Hepatocyte (in vitro differentiated cells): Measurements from ENCODE around the gene RPL10. TPM values are rescaled to one million over a fixed set of nuclear protein-coding genes. Genes with fewer than 3 reads are reported as not detected.

Experiments used
- DNase-seq: peaks from one replicate; pipeline ENCODE4 v3.0.0-alpha.2; 2016; ENCODE audit warnings: low spot score
- H2AFZ ChIP-seq: fragments of 200-600 bp; sonication (generic); 2 replicates; pipeline ENCODE4 v1.6.0; 2016; ENCODE audit warnings: antibody characterized with exemption, mild to moderate bottlenecking
- H3K27ac ChIP-seq: fragments of 200-600 bp; sonication (generic); 2 replicates; pipeline ENCODE4 v1.5.1; 2016; ENCODE audit warnings: mild to moderate bottlenecking
- H3K27me3 ChIP-seq: fragments of 200-600 bp; sonication (generic); 2 replicates; pipeline ENCODE4 v1.6.1; 2016
- H3K36me3 ChIP-seq: fragments of 200-600 bp; sonication (generic); replicated peaks from 2 replicates; pipeline ENCODE4 v1.5.1; 2016; ENCODE audit warnings: low read depth; ENCODE audit not compliant: insufficient read depth
- H3K4me1 ChIP-seq: fragments of 200-600 bp; sonication (generic); 2 replicates; pipeline ENCODE4 v1.5.1; 2016; ENCODE audit warnings: mild to moderate bottlenecking, moderate library complexity; ENCODE audit not compliant: insufficient read depth
- H3K4me2 ChIP-seq: fragments of 200-600 bp; sonication (generic); 2 replicates; pipeline ENCODE4 v1.6.0; 2016
- H3K4me3 ChIP-seq: fragments of 200-600 bp; sonication (generic); 2 replicates; pipeline ENCODE4 v1.5.1; 2016; ENCODE audit warnings: mild to moderate bottlenecking
- H3K79me2 ChIP-seq: fragments of 200-600 bp; sonication (generic); 2 replicates; pipeline ENCODE4 v1.6.0; 2017; ENCODE audit warnings: mild to moderate bottlenecking
- H3K9me2 ChIP-seq: fragments of 200-600 bp; sonication (generic); replicated peaks from 2 replicates; pipeline ENCODE4 v1.6.0; 2017; ENCODE audit warnings: mild to moderate bottlenecking; ENCODE audit not compliant: insufficient read depth
- H3K9me3 ChIP-seq: fragments of 200-600 bp; sonication (generic); 2 replicates; pipeline ENCODE4 v1.5.1; 2016; ENCODE audit warnings: low read depth, mild to moderate bottlenecking
- H4K20me1 ChIP-seq: fragments of 200-600 bp; sonication (generic); 2 replicates; pipeline ENCODE4 v1.6.0; 2016; ENCODE audit warnings: mild to moderate bottlenecking; ENCODE audit not compliant: insufficient read depth, poor library complexity, severe bottlenecking
- EZH2 ChIP-seq: fragments of 200-600 bp; sonication (generic); IDR thresholded peaks from 2 replicates; pipeline ENCODE4 v1.6.1; 2016; ENCODE audit warnings: antibody characterized with exemption, mild to moderate bottlenecking, borderline replicate concordance
- EZH2phosphoT487 ChIP-seq: fragments of 200-600 bp; sonication (generic); IDR thresholded peaks from one replicate; pipeline ENCODE4 v1.6.1; 2018; ENCODE audit warnings: antibody characterized with exemption, mild to moderate bottlenecking, low read depth, moderate library complexity; ENCODE audit not compliant: unreplicated experiment, severe bottlenecking
- WGBS: methylation state at CpG from one replicate; pipeline ENCODE4 v1.1.6; 2016; ENCODE audit warnings: low lambda C conversion rate; ENCODE audit errors: missing lambda C conversion rate; 5-methylcytosine and 5-hydroxymethylcytosine counted together
- polyA plus RNA-seq: library from polyadenylated mRNA; unstranded; fragments of >200 nt; fragmentation: Nextera tagmentation; extraction: Ambion mirVana; gene quantifications from 2 replicates; pipeline ENCODE4 v1.2.1, GENCODE V29; 2016
- total RNA-seq: library from RNA; depleted of rRNA; stranded (reverse); fragments of >200 nt; gene quantifications from 2 replicates; pipeline ENCODE4 v1.2.3, GENCODE V29; 2014
- TF ChIP-seq, protein P1 (sequence below): fragments of 200-600 bp; sonication (generic); IDR thresholded peaks from 2 replicates; pipeline ENCODE4 v1.5.1; 2016; ENCODE audit warnings: antibody characterized with exemption, mild to moderate bottlenecking; ENCODE audit not compliant: poor library complexity

RPL10 gene
- total and polyA plus RNA-seq, 2 experiments from 2014 or later = 1,206 to 4,460 TPM

DNA sequence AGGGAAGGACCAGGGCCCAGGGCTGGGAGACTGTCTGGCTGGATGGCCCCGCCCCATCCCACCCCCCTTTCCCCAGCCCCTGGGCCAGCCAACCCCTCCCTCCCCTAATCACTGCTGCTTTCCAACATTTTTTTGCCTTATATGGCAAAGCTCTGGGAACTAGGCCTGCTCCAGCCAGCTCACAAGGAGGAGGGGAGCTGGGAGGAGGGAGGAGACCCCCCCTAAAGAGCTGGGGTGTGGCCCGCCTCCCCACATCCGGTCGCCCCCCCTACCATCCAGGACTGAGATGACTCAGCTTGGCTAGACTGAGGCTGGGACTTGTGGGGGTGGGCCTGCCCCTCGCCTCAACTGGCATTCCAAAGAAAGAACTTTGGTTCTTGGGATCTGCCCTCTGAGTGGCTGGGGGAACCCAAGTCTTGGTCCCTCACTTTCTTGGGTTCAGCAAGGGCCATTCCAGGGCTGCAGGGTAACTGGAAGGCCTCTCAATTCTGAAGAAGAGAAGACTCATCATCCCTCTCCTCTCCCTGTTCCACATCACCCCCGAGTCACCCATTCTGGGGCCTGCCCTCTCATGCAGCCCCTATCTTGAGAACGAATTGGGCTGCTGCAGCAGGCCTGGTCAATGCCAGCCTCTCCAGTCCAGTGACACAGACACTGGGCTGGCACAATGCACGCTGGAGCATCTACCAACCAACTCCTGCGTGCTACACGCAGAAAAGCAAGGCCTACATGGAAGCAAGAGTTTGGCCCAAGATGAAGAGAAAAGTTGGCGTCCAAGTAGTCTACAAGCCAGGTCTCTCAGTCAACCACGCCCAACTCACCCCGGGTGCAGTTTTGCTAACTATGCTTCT is 28.5 kb upstream of the RPL10 start:
- TF ChIP-seq EZH2 (no peak), EZH2phosphoT487 (no peak)
- TF ChIP-seq, protein P1, sequence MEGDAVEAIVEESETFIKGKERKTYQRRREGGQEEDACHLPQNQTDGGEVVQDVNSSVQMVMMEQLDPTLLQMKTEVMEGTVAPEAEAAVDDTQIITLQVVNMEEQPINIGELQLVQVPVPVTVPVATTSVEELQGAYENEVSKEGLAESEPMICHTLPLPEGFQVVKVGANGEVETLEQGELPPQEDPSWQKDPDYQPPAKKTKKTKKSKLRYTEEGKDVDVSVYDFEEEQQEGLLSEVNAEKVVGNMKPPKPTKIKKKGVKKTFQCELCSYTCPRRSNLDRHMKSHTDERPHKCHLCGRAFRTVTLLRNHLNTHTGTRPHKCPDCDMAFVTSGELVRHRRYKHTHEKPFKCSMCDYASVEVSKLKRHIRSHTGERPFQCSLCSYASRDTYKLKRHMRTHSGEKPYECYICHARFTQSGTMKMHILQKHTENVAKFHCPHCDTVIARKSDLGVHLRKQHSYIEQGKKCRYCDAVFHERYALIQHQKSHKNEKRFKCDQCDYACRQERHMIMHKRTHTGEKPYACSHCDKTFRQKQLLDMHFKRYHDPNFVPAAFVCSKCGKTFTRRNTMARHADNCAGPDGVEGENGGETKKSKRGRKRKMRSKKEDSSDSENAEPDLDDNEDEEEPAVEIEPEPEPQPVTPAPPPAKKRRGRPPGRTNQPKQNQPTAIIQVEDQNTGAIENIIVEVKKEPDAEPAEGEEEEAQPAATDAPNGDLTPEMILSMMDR = no peak
- peak; percentile 89 for DNase-seq

DNA sequence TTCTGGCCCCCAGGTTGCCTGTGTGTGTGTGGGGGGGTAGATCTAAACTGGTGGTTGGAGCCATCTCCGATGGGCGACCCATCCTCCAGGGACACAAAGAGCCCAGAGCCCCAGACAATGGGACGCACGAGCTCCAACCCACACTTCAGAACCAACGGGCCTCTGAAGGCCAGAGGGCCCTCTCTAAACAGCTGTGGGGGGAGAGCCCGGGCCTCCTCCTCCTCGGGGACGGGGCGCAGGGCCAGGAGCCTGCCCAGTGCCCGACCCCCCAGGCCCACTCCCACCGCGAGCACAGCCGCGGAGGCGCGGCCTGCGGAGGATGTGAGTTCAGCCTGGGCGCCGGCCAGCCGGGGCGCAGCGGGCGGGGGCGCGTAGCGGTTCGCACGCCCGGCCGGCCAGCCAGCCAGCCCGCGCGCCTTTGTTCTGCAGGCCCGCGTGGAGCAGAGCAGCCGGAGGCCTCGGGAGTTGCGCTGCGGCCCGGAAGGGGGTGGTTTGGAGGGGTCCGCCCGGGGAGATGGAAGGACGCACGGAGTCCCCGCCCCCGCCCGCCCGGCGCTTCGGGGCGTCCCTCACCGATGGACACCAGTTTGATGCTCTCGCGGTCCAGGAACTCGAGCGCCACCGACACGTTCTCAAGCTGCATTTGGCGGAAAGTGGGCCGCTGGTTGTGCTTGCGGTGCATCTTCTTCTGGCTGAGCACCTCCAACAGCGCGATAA is 27.7 kb upstream of the RPL10 start:
- Histone ChIP-seq H3K9me2 (no peaks in the 10 kb centered on the region), H2AFZ (no peak overlapping the region), H3K36me3 (no peaks in the 10 kb centered on the region), H4K20me1 (peaks cover 11% of the 10 kb centered on the region), H3K27ac (peak overlapping the region; percentile 100), H3K4me3 (peak overlapping the region; percentile 49), H3K9me3 (no peaks in the 10 kb centered on the region), H3K4me2 (peak overlapping the region; percentile 85), H3K27me3 (no peaks in the 10 kb centered on the region), H3K79me2 (peaks cover 28% of the 10 kb centered on the region), H3K4me1 (peaks cover 15% of the 10 kb centered on the region)
- WGBS = 65% methylated on average over 39 of the region's 63 CpGs
- TF ChIP-seq EZH2 (no peak), EZH2phosphoT487 (no peak)
- TF ChIP-seq, protein P1 = no peak
- peak; percentile 44 for DNase-seq

More for the DNA sequence above, 28.5 kb upstream of the RPL10 start:
- Histone ChIP-seq H3K9me3 (no peaks in the 10 kb centered on the region), H3K4me3 (peak overlapping the region; percentile 49), H3K9me2 (no peaks in the 10 kb centered on the region), H3K36me3 (no peaks in the 10 kb centered on the region), H3K27me3 (no peaks in the 10 kb centered on the region), H3K79me2 (peaks cover 28% of the 10 kb centered on the region), H3K4me2 (peak overlapping the region; percentile 85), H2AFZ (no peak overlapping the region), H3K4me1 (peaks cover 15% of the 10 kb centered on the region), H4K20me1 (peaks cover 11% of the 10 kb centered on the region), H3K27ac (peak overlapping the region; percentile 100)
- WGBS = 38% methylated on average over 13 of the region's 13 CpGs

DNA sequence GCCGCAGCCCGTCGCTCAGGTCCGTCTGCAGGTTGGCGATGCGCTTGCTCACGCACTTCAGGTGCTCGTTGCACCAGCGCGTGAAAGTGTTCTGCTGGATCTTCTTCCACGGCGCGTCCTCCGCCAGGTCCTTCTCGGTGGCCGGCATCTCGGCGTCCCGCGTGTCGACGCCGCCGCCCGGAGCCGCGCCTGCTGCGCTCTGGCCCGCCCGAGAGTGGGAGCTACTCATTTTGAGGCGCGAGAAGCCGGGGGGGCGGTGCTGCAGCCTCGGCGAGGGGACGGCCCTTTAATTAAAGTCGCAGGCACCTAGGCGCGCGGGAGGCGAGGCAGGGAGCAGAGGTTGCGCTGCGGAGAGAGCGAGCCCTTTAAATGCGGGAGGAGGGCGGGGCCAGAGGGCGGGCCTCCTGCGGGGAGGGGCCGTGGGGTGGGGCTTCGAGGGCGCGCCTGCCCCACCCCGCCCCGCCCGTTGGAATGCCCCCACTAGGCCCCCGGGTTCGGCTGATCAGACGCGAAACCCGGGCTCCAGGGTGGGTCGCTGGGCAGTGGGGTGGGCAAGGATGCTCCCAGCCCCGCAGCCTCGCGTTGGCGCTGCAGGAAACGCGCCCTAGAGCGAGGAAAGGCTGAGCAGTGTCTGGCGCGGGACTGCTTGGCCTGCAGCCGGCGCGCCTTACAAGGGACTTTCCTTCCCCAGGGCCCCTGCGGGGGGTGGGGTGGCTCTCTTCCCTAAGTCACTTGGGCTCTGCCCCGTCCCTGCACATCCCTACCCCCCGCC is 27.0 kb upstream of the RPL10 start:
- H3K79me2 ChIP-seq = peaks cover 28% of the 10 kb centered on the region
- peaks cover 15% of the 10 kb centered on the region for H3K4me1 ChIP-seq

More for the DNA sequence above, 27.0 kb upstream of the RPL10 start:
- 39% methylated on average over 35 of the region's 77 CpGs for WGBS
- peaks cover 7% of the 10 kb centered on the region for H4K20me1 ChIP-seq
- peak overlapping the region; percentile 100 for H3K27ac ChIP-seq
- peak overlapping the region; percentile 49 for H3K4me3 ChIP-seq
- H2AFZ ChIP-seq = no peak overlapping the region
- H3K27me3 ChIP-seq = no peaks in the 10 kb centered on the region
- H3K9me2 ChIP-seq = no peaks in the 10 kb centered on the region
- no peaks in the 10 kb centered on the region for H3K9me3 ChIP-seq
- H3K36me3 ChIP-seq = no peaks in the 10 kb centered on the region
- peak; percentile 94 for DNase-seq
- H3K4me2 ChIP-seq = peak overlapping the region; percentile 85
- TF ChIP-seq, protein P1 = no peak
- TF ChIP-seq EZH2 (no peak), EZH2phosphoT487 (no peak)
